ENCODE measurements around the gene NMU. TPM values are rescaled to one million over a fixed set of nuclear protein-coding genes. Genes with fewer than 3 reads are reported as not detected.

NMU gene
- total RNA-seq, 6 experiments from 2014 or later, result not detected

- no peaks in the 10 kb centered on the region for H3K4me1 Mint-ChIP-seq (ENCODE audit: low read depth)
- H3K9me3 Mint-ChIP-seq, result no peaks in the 10 kb centered on the region
- H3K27ac Mint-ChIP-seq, result no peak overlapping the region
- H3K4me3 Mint-ChIP-seq, result no peak overlapping the region
- no peaks in the 10 kb centered on the region; the same call in 1 of the 2 replicates for H3K27me3 Mint-ChIP-seq (ENCODE audit: insufficient read depth)
- no peak for DNase-seq
- no peak for TF ChIP-seq CTCF (IDR thresholded peaks at IDR 0.05)
- no peaks in the 10 kb centered on the region for H3K36me3 Mint-ChIP-seq (ENCODE audit: low read depth)
Observed at GRCh38 chr4:55675196-55675793, 39.2 kb upstream of the NMU start.

GRCh38 chr4:55673424-55673823, 37.3 kb upstream of the NMU start:
- H3K4me3 Mint-ChIP-seq, result no peak overlapping the region
- H3K27me3 Mint-ChIP-seq (ENCODE audit: insufficient read depth), result no peaks in the 10 kb centered on the region; the same call in 1 of the 2 replicates
- no peaks in the 10 kb centered on the region for H3K9me3 Mint-ChIP-seq
- DNase-seq, result no peak
- no peaks in the 10 kb centered on the region for H3K4me1 Mint-ChIP-seq (ENCODE audit: low read depth)
- H3K27ac Mint-ChIP-seq, result no peak overlapping the region
- H3K36me3 Mint-ChIP-seq (ENCODE audit: low read depth), result no peaks in the 10 kb centered on the region
- TF ChIP-seq CTCF (IDR thresholded peaks at IDR 0.05), result no peak

- Mint-ChIP-seq H3K27me3 (ENCODE audit: insufficient read depth) (peaks cover 4% of the 10 kb centered on the region), H3K36me3 (ENCODE audit: low read depth) (no peaks in the 10 kb centered on the region), H3K9me3 (no peaks in the 10 kb centered on the region), H3K4me1 (ENCODE audit: low read depth) (no peaks in the 10 kb centered on the region), H3K4me3 (no peak overlapping the region), H3K27ac (no peak overlapping the region)
- no peak for DNase-seq
- TF ChIP-seq CTCF (IDR thresholded peaks at IDR 0.05), result no peak
Observed at GRCh38 chr4:55671667-55672066, 35.6 kb upstream of the NMU start.

- no peak for TF ChIP-seq CTCF (IDR thresholded peaks at IDR 0.05)
- Mint-ChIP-seq H3K9me3 (no peaks in the 10 kb centered on the region), H3K4me1 (ENCODE audit: low read depth) (no peaks in the 10 kb centered on the region), H3K27me3 (ENCODE audit: insufficient read depth) (peaks cover 4% of the 10 kb centered on the region), H3K4me3 (no peak overlapping the region), H3K27ac (no peak overlapping the region), H3K36me3 (ENCODE audit: low read depth) (no peaks in the 10 kb centered on the region)
- no peak for DNase-seq
Observed at GRCh38 chr4:55670695-55671094, 34.6 kb upstream of the NMU start.

GRCh38 chr4:55668449-55668848, 32.4 kb upstream of the NMU start:
- Mint-ChIP-seq H3K36me3 (ENCODE audit: low read depth) (no peaks in the 10 kb centered on the region), H3K4me1 (ENCODE audit: low read depth) (no peaks in the 10 kb centered on the region), H3K27me3 (ENCODE audit: insufficient read depth) (peaks cover 4% of the 10 kb centered on the region), H3K4me3 (no peak overlapping the region), H3K27ac (no peak overlapping the region), H3K9me3 (no peaks in the 10 kb centered on the region)
- DNase-seq, result no peak
- TF ChIP-seq CTCF (IDR thresholded peaks at IDR 0.05), result no peak

GRCh38 chr4:55666535-55666934, 30.4 kb upstream of the NMU start:
- no peak for DNase-seq
- peaks cover 4% of the 10 kb centered on the region for H3K27me3 Mint-ChIP-seq (ENCODE audit: insufficient read depth)
- no peaks in the 10 kb centered on the region for H3K9me3 Mint-ChIP-seq
- H3K36me3 Mint-ChIP-seq (ENCODE audit: low read depth), result no peaks in the 10 kb centered on the region
- TF ChIP-seq CTCF (IDR thresholded peaks at IDR 0.05), result no peak
- H3K27ac Mint-ChIP-seq, result no peak overlapping the region
- H3K4me1 Mint-ChIP-seq (ENCODE audit: low read depth), result no peaks in the 10 kb centered on the region
- H3K4me3 Mint-ChIP-seq, result no peak overlapping the region
